Heart left ventricle (tissue), 16 donors: ENCODE data around the gene CSN1S1. TPM values are rescaled to one million over a fixed set of nuclear protein-coding genes. Genes with fewer than 3 reads are reported as not detected.

ENCODE experiments used
- ATAC-seq, 4 donors: fragments of 200-7000 bp; cut with Tn5 transposase; one replicate each; pipeline ENCODE4 v1.9.1; 2020 to 2022; ENCODE audit warnings: moderate library complexity in 4 of 4, mild to moderate bottlenecking in 3 of 4, moderate number of reproducible peaks in 1 of 4
- DNase-seq, 5 donors: peaks; one replicate each; pipeline ENCODE4 v3.0.0-alpha.2; 2020
- H3K27ac ChIP-seq, 12 donors: fragments of 200-600 bp; sonication (generic) in 4 of 12; one replicate each; pipeline versions ENCODE4 v1.5.0 to v1.8.0; 2016 to 2022; ENCODE audit warnings: mild to moderate bottlenecking in 2 of 12
- H3K27me3 ChIP-seq, 9 donors: fragments of 200-600 bp; sonication (generic) in 2 of 9; one replicate each; pipeline versions ENCODE4 v1.5.1 to v1.8.0; 2016 to 2022; ENCODE audit warnings: mild to moderate bottlenecking in 3 of 9
- H3K36me3 ChIP-seq, 9 donors: fragments of 200-600 bp; sonication (generic) in 2 of 9; one replicate each; pipeline versions ENCODE4 v1.5.0 to v1.8.0; 2018 to 2022; ENCODE audit warnings: mild to moderate bottlenecking in 2 of 9
- H3K4me1 ChIP-seq, 12 donors: fragments of 200-600 bp; sonication (generic) in 4 of 12; one replicate each; pipeline versions ENCODE4 v1.5.0 to v1.8.0; 2016 to 2022; ENCODE audit warnings: mild to moderate bottlenecking in 3 of 12
- H3K4me3 ChIP-seq, 12 donors: fragments of 200-600 bp; sonication (generic) in 4 of 12; one replicate each; pipeline versions ENCODE4 v1.5.0 to v1.8.0; 2017 to 2022; ENCODE audit warnings: mild to moderate bottlenecking in 9 of 12, moderate library complexity in 4 of 12
- H3K9me3 ChIP-seq, 12 donors: fragments of 200-600 bp; sonication (generic) in 4 of 12; one replicate each; pipeline versions ENCODE4 v1.5.0 to v1.8.0; 2016 to 2022; ENCODE audit warnings: mild to moderate bottlenecking in 1 of 12
- POLR2A ChIP-seq, 2 donors: fragments of 450-650 bp; IDR thresholded peaks; one replicate each; pipeline ENCODE4 v1.6.1; 2017; ENCODE audit warnings: antibody characterized with exemption in 2 of 2, mild to moderate bottlenecking in 2 of 2, moderate library complexity in 2 of 2
- WGBS, 4 donors: extraction: QIAGEN DNeasy Blood & Tissue Kit in 2 of 4; methylation state at CpG; one replicate each; pipeline versions ENCODE4 v1.1.5 to v1.1.7; 2013 to 2018; 5-methylcytosine and 5-hydroxymethylcytosine counted together
- intact Hi-C, 10 donors: fragments of 100-400 bp; cut with DNase I; formaldehyde crosslinking; loops; one replicate each; pipeline versions ENCODE4 v1.11.1 to v1.14.2; 2022
- polyA plus RNA-seq, 2 donors: library from polyadenylated mRNA; stranded (reverse); fragments of 200-250 nt; gene quantifications; one replicate each; pipeline ENCODE4 v1.2.3, GENCODE V29; 2013
- total RNA-seq, 9 donors: library from RNA; depleted of rRNA in 2 of 9; stranded (reverse); fragments of >200 nt in 2 of 9; fragmentation: NEBNext Ultra II Directional in 3 of 9; extraction: Animal tissue kit (Norgen Biotek cat#: 25700) in 3 of 9; gene quantifications; one replicate each; pipeline versions ENCODE4 v1.1.0 to v1.2.4, GENCODE V29; 2016 to 2023
- TF ChIP-seq, protein P1 (sequence below), 12 donors: fragments of 200-600 bp; sonication (generic) in 4 of 12; IDR thresholded peaks; one replicate each; pipeline versions ENCODE4 v1.5.0 to v1.8.0; 2018 to 2022; ENCODE audit warnings: antibody characterized with exemption in 12 of 12, mild to moderate bottlenecking in 5 of 12
- donor health status: ischemic (EF 13 %, LVEDD 7.1; RV severe dilation, severe dysfunction).
- donor health status: healthy with polysubstance abuse.
- donor health status: DM: no; HTN: yes; CAD: no.
- donor health status: DM: no; HTN: no; CAD: no.
- donor health status: ischemic (EF 25% LVEDD 6.9; RV normal size, moderate dysfunction).
- donor health status: ischemic (EF 25% LVEDD 5.7; RV mildly dilated, moderate dysfunction).
- donor health status: healthy.
- donor health status: DM: yes; HTN: yes; CAD: no.
- donor health status: ischemic (EF 35%, LVEDD 5.7; RV mildly dilated, moderate dysfunction).
- donor health status: nonischemic (EF 11% LVEDD 7.7; RV severe dilation, severe dysfunction).
- donor health status: DM: yes; HTN: yes; CAD: no.
- donor health status: PGD.
- donor health status: ischemic (EF 29% LVEDD 5.4; RV normal size, mild dysfunction).
- donor health status: nonischemic (EF 23%, LVEDD 6.1; RV moderate dilation, normal function).

CSN1S1 gene
- total and polyA plus RNA-seq, 11 donors, result 0.12 TPM; not detected in 10

GRCh38 chr4:69995526-69996016 lies 64.7 kb downstream of the CSN1S1 start, which contains the start of gene STATH:
Gene STATH, plus strand, starts transcription at chr4:69995966. Its CDS starts 2,472 bp downstream, at chr4:69998438.
- Histone ChIP-seq H3K4me3 (no peak within 1 kb of the TSS), H3K27ac (no peak within 1 kb of the TSS), H3K27me3 (no peaks in the 10 kb centered on the region), H3K36me3 (no peaks in the 10 kb centered on the region), H3K4me1 (no peaks in the 10 kb centered on the region), H3K9me3 (no peaks in the 10 kb centered on the region)
- ATAC-seq (no peak), DNase-seq (no peak)
- TF ChIP-seq POLR2A (IDR thresholded peaks at IDR 0.05), result no peak
- TF ChIP-seq, protein P1, sequence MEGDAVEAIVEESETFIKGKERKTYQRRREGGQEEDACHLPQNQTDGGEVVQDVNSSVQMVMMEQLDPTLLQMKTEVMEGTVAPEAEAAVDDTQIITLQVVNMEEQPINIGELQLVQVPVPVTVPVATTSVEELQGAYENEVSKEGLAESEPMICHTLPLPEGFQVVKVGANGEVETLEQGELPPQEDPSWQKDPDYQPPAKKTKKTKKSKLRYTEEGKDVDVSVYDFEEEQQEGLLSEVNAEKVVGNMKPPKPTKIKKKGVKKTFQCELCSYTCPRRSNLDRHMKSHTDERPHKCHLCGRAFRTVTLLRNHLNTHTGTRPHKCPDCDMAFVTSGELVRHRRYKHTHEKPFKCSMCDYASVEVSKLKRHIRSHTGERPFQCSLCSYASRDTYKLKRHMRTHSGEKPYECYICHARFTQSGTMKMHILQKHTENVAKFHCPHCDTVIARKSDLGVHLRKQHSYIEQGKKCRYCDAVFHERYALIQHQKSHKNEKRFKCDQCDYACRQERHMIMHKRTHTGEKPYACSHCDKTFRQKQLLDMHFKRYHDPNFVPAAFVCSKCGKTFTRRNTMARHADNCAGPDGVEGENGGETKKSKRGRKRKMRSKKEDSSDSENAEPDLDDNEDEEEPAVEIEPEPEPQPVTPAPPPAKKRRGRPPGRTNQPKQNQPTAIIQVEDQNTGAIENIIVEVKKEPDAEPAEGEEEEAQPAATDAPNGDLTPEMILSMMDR (IDR thresholded peaks at IDR 0.05), result no peak
- WGBS, 4 donors, result 59 to 77% (median 62%) methylated on average over 3 of the region's 3 CpGs
- intact Hi-C loops, result no loop called here

Other genes with a start within 250 kb of the CSN1S1 start
- 1 to 10 TPM in 2 of 9 donors, under 1 TPM in 7; 0.17 to 1.1 (median 0.72) TPM for gene SULT1B1, start 170.4 kb upstream of the CSN1S1 start, total RNA-seq
- under 1 TPM; 0.15 to 0.49 TPM for gene SULT1B1, start 170.4 kb upstream of the CSN1S1 start, polyA plus RNA-seq
- not detected for gene SULT1E1, start 70.9 kb upstream of the CSN1S1 start, total RNA-seq
- gene SULT1E1, start 70.9 kb upstream of the CSN1S1 start, polyA plus RNA-seq, result not detected
- gene CSN2, start 34.7 kb downstream of the CSN1S1 start, total RNA-seq, result not detected
- not detected for gene CSN2, start 34.7 kb downstream of the CSN1S1 start, polyA plus RNA-seq
- gene STATH, start 64.9 kb downstream of the CSN1S1 start, total RNA-seq, result not detected
- not detected for gene STATH, start 64.9 kb downstream of the CSN1S1 start, polyA plus RNA-seq
- not detected for gene HTN3, start 97.4 kb downstream of the CSN1S1 start, total RNA-seq
- not detected for gene HTN3, start 97.4 kb downstream of the CSN1S1 start, polyA plus RNA-seq
- gene HTN1, start 119.4 kb downstream of the CSN1S1 start, total RNA-seq, result not detected
- gene HTN1, start 119.4 kb downstream of the CSN1S1 start, polyA plus RNA-seq, result not detected
- gene PRR27, start 223.2 kb downstream of the CSN1S1 start, total RNA-seq, result not detected
- gene PRR27, start 223.2 kb downstream of the CSN1S1 start, polyA plus RNA-seq, result not detected